Measurements from ENCODE around the gene LRRC4C.

- TF ChIP-seq CTCF (IDR thresholded peaks at IDR 0.05; ENCODE audit: low read length) (no peak), EZH2 (IDR thresholded peaks at IDR 0.05; ENCODE audit: borderline replicate concordance, low read length) (no peak)
Measured at GRCh38 chr11:40885250-40885954, 574.0 kb downstream of the LRRC4C start.

All from OCI-LY1 (cell line).